GM21619 (cell line): ENCODE data around the gene HIP1.
A peak's percentile ranks its signal among the peaks of the same experiment; 100 is the strongest.
"Not testable (repeated sequence)": the region's sequence is repeated elsewhere in the genome, so short reads cannot be mapped to it uniquely, and the experiment has no call there.

ENCODE experiments used
- ATAC-seq: cut with Tn5 transposase; IDR thresholded peaks from one replicate; pipeline ENCODE4 v1.9.1; 2021; ENCODE audit not compliant: unreplicated experiment

HIP1 gene

DNA sequence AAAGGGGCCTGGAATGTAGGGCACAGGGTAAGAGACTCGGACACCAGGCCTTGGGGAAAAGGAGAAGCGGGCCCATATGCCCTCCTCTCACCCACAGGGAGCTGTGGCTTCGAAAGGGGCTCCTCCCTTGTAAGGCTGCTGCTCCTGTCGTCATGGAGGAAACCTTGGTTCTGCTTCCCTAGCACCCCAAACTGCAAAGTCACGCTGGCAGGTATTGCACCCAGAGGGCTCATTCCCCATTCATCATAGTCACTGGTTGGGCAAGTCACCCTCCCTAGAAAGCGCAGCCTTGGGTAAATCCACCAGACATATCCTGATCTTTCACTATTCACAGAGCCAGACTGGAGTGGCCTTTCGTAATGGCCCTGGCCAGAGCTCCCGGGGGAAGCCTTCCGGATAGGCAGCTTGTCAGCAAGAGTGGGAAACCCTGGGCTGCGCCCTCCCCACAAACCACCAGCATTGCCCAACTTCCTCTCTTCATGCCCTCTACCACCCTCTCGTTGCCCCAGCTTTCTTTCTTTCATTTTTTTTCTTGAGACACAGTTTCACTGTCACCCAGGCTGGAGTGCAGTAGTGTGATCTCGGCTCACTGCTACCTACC, 121.0 kb downstream of the HIP1 start:
- no peak for ATAC-seq

DNA sequence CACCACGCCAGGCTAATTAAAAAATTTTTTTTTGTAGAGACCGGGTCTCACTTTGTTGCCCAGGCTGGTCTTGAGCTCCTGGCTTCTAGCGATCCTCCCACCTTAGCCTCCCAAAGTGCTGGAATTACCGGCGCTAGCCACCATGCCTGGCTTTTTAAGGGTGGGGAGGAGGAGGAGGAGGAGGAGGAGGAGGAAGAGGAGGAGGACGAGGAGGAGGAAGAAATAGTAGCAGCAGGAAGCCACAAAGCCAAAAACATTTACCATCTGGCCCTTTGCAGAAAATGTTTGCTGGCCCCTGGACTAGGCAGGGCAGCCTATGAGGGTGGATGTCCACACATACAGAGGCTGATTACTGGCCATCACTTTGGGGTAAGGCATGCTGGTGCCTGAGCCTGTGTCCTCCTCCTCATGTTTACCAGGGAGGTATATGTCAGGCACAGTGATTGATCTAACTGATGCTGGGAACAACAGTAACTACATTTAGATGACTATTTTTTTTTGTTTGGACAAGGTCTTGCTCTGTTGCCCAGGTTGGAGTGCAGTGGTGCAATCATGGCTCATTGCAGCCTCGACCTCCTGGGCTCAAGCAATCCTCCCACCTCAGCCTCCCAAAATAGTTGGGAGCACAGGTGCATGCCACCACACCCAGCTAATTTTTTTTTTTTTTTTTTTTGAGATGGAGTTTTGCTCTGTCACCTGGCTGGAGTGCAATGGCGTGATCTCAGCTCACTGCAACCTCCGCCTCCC, 122.1 kb downstream of the HIP1 start:
- no peak for ATAC-seq

DNA sequence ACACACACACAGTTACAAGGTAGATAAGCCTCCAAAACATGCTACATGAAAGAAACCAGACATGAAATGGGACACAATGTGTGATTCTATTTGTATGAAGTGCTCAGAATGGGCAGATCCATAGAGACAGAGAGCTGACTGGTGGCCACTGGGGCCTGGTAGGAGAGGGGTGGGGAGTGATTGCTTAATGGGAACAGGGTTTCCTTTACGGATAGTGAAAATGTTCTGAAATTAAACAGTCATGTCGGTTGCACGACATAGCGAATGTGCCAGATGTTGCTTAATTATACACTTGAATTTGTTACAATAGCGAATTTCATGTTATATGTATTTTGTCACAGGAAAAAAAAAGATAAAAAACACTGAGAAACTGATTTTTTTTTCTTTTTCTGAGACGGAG, 124.3 kb downstream of the HIP1 start:
- no peak for ATAC-seq

DNA sequence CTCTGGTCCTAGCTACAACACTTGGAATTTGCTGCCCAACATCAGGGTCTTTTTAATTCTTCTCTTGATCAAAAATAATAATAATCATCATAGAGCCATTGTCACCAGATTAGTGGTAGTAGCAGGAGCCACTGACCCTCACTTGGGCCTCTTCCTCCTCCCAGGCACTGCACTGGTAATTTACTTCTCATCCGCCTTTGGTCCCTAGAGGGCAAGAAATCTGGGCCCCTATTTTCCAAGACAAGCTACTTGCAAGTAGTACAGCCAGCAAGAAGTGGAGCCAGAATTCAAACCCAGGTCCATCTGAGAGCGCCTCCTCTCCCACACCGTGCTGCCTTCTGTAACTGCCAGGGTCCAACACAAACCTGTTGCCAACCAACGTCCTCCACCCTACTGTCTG, 125.4 kb downstream of the HIP1 start:
- no peak for ATAC-seq

DNA sequence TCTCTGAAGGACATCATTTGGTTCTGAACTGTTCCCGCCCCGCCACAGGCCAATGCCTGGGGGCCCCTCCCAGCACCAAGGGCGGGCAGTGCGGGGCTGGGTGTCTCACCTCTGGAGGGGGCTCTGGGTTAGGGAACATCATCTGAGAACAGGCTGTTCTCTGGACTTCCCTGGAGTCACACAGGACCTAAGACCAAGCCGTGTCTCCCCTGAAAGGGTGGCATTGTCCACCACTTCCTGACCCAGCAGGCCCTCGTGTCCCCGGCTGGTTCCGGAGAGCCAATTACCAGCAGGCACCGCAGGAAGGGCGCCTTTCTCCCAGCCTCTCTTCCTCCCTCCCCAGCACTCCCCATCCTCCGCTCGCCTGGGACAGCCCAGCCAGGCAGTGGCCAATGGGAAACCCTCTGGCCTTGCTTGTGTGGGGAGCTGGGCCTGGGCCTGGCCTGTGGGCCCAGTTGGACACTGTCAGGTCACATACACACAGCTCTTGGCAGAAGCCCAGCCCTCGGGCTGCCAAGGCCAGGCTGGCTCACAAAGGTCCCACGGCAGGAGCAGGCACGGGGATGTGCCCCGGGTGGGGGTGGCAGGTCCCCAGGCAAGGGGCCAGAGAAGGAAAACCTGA, 127.1 kb downstream of the HIP1 start:
- no peak for ATAC-seq

DNA sequence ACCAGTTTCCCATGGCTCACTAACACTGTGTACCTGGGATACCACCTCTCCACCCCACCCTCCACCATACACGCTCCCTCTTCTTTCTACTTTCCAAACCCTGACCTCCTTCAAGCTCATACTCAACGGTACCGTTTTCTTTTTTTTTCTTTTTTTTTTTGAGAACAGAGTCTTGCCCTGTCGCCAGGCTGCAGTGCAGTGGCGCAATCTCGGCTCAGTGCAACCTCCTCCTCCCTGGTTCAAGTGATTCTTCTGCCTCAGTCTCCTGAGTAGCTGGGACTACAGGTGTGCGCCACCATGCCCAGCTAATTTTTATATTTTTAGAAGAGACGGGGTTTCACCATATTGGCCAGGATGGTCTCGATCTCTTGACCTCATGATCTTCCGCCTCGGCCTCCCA, 129.3 kb downstream of the HIP1 start:
- ATAC-seq = not testable (repeated sequence)

DNA sequence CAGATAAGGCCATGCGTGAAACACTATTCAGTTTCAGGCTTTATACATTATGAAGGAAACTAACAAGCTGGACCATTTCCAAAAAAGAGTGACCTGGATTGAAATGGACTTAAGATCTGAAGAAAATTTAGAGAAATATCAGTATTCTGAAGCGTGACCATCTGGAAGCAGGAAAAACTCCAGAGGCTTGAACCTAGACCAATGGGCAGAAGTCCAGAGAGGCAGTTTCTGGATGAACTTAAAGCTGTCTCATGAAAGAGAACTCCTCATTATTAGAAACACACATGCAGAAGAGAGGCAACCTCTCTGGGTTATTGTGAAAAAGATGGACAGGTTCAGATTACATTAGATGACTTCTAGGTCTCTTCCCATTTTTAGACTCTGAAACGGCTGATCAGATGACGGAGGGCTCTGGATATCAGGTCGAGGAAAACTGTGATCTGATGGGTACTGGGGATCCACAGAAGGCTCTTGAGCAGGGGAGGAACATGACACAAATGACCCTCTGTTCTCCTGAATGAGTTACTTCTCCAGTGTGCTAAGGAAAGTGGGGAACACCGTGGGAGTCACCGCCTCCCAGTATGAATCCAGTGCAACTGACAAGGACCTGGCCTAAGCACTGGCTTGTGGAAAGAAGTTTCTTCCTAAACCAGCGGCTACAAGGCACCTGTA, 130.2 kb downstream of the HIP1 start:
- ATAC-seq = no peak

DNA sequence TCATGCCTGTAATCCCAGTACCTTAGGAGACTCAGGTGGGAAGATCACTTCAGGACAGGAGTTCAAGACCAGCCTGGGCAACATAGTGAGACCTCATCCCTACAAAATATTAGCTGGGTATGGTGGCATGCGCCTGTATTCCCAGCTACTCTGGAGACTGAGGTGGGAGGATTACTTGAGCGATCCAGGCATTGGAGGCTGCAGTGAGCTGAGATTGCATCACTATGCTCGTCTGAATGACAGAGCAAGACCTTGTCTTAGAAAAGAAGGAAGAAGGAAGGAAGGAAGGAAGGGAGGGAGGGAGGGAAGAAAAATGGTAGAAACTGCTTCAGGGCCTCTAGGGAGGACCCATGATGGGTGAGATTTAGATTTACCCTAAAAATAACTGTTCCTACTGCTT, 134.3 kb downstream of the HIP1 start:
- no peak for ATAC-seq

DNA sequence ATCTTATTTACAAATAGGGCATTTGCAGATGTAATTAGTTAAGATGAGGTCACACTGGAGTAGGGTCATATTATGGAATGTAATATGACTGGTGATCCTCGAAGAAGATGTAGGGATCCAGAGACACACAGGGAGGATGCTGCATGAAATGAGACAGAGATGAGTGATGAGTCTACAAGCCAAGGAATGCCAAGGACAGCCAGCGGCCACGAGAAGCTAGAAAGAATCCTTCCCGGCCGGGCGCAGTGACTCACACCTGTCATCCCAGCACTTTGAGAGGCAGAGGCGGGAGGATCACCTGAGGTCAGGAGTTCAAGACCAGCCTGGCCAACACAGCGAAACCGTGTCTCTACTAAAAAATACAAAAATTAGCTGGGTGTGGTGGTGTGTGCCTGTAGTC, 135.9 kb downstream of the HIP1 start:
- not testable (repeated sequence) for ATAC-seq

DNA sequence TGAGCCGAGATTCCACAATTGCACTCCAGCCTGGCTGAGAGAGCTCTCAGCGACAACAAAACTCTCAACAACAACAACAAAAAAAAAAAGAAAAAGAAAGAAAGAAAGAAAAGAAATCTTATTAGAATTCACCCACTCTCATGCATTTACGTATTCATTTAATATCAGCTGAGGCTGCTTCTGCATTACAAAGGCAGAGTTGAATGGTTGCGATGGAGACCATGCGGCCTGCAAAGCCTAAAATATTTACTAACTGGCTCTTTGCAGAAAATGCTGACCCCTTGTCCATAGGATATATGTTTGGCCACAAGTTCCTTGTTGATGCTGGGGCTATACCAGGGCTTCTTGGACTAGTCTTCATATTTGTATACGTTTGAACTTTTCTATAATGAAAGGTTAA, 137.2 kb downstream of the HIP1 start:
- no peak for ATAC-seq

DNA sequence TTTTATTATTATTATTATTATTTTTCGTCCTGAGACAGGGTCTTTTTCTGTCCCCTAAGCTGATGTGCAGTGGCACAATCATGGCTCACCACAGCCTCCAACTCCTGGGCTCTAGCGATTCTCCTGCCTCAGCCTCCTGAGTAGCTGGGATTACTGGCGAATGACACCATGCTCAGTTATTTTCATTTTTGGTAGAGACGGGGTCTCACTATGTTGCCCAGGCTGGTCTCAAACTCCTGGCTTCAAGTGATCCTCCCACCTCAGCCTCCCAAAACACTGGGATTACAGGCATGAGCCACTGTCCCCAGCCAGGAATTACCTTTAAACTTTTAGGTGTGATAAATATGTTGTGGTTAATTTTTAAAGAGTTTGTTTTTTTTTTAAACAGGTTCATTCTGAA, 138.0 kb downstream of the HIP1 start:
- ATAC-seq = not testable (repeated sequence)

DNA sequence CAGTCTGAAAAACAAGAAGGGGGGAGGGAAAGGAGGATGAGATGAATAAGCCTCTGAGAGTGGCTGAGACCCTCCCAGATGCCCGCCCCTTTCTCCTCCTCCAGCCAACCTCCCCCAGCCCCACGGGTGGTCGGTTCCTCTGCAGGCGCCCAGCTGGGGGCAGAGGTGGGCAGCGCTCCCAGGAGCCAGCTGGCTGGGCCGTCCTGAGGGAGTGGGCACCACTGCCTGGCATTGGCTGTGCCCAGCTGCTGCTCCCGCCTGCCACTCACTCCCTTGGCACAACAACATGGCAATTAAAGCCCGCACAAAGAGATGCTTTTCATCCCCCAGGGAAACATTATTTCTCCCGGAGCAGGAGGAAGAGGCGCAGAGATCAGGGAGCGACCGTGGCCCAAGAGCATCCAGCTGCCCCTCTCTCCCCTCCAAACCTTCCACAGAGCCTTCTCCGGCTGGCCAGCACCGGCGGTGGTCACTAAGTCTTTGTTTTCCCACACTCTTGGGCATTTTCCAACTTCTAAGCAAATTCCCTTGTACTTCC, 139.4 kb downstream of the HIP1 start:
- no peak for ATAC-seq

DNA sequence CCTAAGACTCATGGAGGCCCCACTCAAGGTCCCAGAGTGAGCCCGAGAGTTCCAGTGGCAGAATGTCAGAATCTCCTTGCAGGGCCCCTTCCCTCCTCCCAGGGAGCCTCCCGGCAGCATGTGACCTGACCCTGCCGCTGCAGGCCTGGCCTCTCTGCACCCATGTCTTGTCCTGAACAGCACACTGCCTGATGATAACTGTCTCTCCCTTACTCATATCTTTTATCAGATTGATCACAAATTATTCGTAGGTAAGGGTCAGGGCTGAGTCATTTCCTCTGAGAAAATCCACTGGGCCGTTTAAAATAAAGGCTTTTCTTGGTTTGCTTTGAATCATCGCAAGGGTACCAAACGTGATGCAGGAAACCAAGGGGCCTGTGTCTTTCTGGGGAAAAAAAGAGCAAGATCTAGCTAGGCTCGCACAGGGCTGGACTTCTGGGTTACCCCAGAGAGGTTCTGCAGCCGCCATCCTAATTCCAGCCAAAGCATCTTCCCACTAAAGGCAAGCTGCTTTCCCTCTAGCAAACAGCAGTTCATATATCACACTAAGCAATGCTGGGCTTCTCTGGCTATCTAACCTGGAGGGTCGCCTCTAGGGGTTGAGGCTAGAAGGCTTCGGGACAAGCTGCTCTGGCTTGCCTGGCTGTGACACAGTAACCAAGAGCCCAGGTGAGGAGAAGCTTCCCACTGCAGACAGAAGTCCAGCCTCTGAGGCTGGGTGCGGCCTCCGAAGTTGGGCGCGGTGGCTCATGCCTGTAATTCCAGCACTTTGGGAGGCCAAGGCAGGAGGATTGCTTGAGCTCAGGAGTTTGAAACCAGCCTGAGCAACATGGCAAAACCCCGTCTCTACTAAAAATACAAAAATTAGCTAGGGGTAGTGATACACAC, 141.8 kb downstream of the HIP1 start:
- peak; percentile 35 for ATAC-seq

DNA sequence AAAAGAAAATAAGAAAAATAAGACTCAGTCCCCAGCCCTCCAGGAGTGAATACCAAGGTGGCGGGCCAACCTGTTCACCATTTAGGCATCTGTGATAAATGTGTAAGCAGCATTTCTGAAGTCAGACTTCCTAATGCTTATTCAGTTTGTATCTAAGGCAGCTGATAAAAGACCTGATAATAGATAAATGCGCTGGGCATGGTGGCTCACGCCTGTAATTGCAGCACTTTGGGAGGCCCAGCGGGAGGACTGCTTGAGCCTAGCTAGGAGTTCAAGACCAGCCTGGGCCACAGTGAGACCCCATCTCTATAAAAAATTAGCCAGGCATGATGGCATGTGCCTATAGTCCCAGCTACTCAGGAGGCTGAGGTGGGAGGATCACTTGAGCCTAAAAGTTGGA, 143.0 kb downstream of the HIP1 start:
- no peak for ATAC-seq

DNA sequence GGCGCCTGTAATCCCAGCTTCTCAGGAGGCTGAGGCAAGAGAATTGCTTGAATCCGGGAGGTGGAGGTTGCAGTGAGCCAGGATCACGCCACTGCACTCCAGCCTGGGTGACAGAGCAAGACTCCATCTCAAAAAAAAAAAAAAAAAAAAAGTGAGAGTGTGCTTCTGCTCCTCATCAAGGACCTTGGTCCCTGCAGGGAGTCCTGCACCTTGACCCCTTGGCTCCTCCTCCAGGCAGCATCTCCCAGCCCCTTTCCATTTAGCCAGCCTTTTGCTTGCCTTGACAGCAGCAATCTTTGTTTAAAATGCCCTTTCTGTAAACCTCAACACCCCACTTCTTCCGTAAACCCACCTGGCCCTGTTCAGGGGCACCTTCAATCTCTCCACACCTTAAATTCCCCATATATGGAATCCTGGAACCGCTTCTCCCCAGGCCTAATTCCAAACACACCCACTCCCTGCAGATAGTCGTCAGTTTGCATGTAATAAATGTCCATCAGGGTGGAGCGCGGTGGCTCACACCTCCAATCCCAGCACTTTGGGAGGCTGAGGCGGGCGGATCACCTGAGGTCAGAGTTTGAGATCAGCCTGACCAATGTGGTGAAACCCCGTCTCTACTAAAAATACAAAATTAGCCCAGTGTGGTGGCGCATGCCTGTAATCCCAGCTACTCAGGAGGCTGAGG, 145.1 kb downstream of the HIP1 start:
- not testable (repeated sequence) for ATAC-seq

DNA sequence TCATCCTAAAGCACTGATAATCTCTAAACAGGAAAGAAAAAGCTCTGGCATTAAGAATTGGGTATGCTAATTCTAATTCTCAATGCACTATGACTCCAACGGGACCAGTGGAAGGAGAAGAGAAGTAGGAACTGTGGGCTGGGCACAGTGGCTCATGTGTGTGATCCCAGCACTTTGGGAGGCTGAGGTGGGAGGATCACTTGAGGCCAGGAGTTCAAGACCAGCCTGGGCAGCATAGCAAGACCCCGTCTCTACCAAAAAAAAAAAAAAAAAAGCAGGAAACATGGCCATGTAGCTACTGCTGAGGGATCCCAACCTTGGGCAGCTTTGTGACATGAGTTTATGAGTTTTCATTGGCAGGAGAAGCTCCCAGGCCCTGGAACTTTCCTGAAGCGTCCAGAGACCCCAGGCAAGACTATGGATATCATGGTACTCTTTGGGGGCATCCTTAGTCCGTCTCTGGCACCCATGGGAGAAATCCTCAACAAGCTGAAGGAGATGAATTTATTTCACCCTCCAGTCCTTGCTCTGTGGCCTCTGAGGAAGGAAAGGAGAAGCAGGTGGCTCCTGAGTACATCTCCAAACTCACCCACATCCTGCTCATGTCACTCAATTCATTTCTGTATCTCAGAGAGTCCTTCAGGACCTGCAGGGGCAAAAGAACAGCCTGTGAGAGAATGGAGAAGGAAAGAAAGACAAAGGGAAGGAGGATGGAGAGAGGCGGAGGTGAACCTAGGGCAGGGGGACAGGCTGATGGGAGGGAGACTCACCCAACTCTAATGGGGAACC, 147.1 kb downstream of the HIP1 start:
- ATAC-seq = no peak

DNA sequence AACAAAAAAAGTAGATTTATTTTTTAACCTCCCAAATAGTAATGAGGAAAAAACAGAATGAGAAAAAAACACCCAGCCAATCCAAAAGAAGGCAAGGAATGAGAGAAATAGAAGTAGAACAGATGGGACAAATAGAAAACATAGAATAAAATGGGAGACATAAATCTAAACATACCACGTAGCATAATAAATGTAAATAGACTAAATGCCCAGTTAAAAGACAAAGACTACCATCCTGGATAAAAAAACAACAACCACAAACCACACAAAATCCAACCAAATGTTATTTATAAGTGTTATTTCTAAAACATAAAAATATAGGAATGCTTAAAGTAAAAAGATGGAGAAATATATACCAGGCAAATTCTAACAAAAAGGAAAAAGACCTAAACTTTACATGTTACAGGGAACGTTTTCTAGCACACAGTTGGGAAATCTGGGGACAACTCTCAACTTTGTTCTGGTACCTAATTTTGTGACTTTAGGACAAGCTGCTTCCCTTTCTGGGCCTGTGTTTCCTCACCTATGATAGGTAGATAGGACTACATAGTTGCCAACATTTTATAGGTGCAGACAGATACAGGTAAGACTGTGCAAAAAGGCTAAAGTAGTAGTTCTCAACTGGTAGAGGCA, 148.3 kb downstream of the HIP1 start:
- ATAC-seq = no peak

DNA sequence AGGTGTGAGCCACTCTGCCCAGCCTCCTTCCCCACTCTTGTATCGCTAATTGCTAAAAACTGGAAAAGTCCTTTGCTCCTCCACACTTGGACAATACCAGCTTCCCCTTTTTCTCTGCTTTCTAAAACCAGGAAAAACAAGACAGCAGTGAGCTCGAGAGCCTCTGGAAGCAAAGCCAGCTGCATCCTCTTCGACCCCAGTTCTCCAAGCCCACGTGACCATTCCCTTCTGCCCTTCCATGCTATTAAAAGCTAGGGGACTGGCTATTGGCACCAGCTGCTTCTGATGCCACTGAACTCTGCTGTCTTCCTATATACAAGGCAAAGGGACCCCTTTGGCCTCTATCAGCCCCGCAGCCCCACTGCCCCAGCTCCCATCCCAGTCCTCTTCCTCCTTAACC, 154.4 kb downstream of the HIP1 start:
- ATAC-seq = no peak

DNA sequence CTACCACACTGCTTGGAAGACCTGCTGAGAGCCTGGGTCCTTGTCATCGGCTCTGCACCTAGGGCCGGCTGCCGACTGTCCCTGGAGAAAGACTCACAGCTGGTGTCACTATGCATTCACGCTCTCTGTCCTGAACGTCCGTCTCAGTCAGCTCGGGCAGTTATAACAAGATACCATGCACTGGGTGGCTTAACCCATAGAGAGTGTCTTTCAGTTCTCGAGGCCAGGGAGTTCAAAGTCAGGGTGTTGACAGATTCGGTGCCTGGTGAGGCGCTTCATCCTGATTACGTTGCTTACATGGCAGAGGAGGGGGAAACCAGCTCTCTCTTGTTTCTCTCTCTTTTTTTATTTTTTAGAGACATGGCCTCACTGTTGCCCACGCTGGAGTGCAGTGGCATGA, 155.5 kb downstream of the HIP1 start:
- no peak for ATAC-seq
